Endodermal cell (in vitro differentiated cells): ENCODE results near the gene SUN1. TPM values are rescaled to one million over a fixed set of nuclear protein-coding genes. Genes with fewer than 3 reads are reported as not detected.

Source experiments
- DNase-seq: peaks from one replicate; pipeline ENCODE4 v3.0.0-alpha.2; 2017
- H3K27ac ChIP-seq: 2 replicates; pipeline ENCODE4 v1.5.1; 2013; ENCODE audit warnings: mild to moderate bottlenecking, low read depth, low read length, moderate library complexity
- H3K27me3 ChIP-seq: 2 replicates; pipeline ENCODE4 v1.6.1; 2013; ENCODE audit warnings: mild to moderate bottlenecking, low read length, moderate library complexity; ENCODE audit not compliant: insufficient read depth, control insufficient read depth, poor library complexity, severe bottlenecking
- H3K36me3 ChIP-seq: 2 replicates; pipeline ENCODE4 v1.7.0; 2013; ENCODE audit warnings: mild to moderate bottlenecking, low read length, moderate library complexity; ENCODE audit not compliant: control insufficient read depth, insufficient read depth
- H3K4me1 ChIP-seq: one replicate; pipeline ENCODE4 v1.7.0; 2013; ENCODE audit warnings: low read length; ENCODE audit not compliant: control insufficient read depth, insufficient read depth
- H3K4me3 ChIP-seq: 2 replicates; pipeline ENCODE4 v1.5.1; 2013; ENCODE audit warnings: mild to moderate bottlenecking, low read length, moderate library complexity
- H3K9ac ChIP-seq: 2 replicates; pipeline ENCODE4 v1.6.1; 2013; ENCODE audit warnings: mild to moderate bottlenecking, low read length, moderate library complexity; ENCODE audit not compliant: poor library complexity, severe bottlenecking; ENCODE audit errors: extremely low read depth
- H3K9me3 ChIP-seq: 2 replicates; pipeline ENCODE4 v1.6.1; 2013; ENCODE audit warnings: mild to moderate bottlenecking, low read length, moderate library complexity; ENCODE audit not compliant: control insufficient read depth
- H3K27ac Mint-ChIP-seq: 2 replicates; pipeline ENCODE4 v1.8.0; 2020; ENCODE audit warnings: mixed read lengths
- H3K27me3 Mint-ChIP-seq: 2 replicates; pipeline ENCODE4 v1.8.0; 2021; ENCODE audit warnings: mild to moderate bottlenecking, mixed read lengths; ENCODE audit not compliant: insufficient read depth
- H3K36me3 Mint-ChIP-seq: 2 replicates; pipeline ENCODE4 v1.8.0; 2020; ENCODE audit warnings: low read depth, mixed read lengths
- H3K4me1 Mint-ChIP-seq: 2 replicates; pipeline ENCODE4 v1.8.0; 2020; ENCODE audit warnings: mixed read lengths
- H3K4me3 Mint-ChIP-seq: 2 replicates; pipeline ENCODE4 v1.8.0; 2020; ENCODE audit warnings: mild to moderate bottlenecking, moderate library complexity, mixed read lengths
- H3K9me3 Mint-ChIP-seq: 2 replicates; pipeline ENCODE4 v1.8.0; 2020; ENCODE audit warnings: mild to moderate bottlenecking, mixed read lengths
- CTCF ChIP-seq: fragments of 200-600 bp; sonication (generic); conservative IDR thresholded peaks from 2 replicates; pipeline ENCODE4 v1.5.0; 2021; ENCODE audit warnings: antibody characterized with exemption, mild to moderate bottlenecking
- WGBS, 2 experiments: methylation state at CpG; one replicate each; pipeline versions ENCODE4 v1.1.5 to v1.1.7; 2013; ENCODE audit warnings: missing lambda C conversion rate in 2 of 2, mixed read lengths in 1 of 2; ENCODE audit not compliant: insufficient coverage in 1 of 2, insufficient read length in 1 of 2; 5-methylcytosine and 5-hydroxymethylcytosine counted together
- total RNA-seq, 2 donors: library from RNA; stranded (reverse); fragmentation: NEBNext Ultra II Directional in 1 of 2; extraction: Animal tissue kit (Norgen Biotek cat#: 25700) in 1 of 2; gene quantifications; 2 replicates in 1 of 2; 3 replicates in 1 of 2; pipeline ENCODE4 v1.2.1, GENCODE V29; 2021

The SUN1 gene
- total RNA-seq, 2 donors from 2014 or later, result 133 to 136 TPM

DNA sequence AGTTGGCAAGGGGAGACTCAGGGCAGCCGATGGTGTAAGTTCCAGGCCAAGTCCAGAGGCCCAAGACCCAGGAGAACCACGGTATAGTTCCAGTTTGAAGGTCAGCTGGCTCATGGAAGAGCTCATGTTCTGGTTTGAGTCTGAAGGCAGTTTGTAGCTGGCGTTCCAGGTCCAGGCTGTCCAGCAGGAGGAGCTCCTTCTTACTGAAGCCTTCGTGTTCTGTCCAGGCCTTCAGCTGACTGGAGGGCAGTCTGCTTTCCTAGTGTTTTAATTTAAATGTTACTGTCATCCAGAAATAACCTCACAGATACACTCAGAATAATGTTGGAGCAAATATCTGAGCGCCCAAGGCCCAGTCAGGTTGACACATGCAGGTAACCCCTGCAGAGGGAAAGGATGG is 4.2 kb downstream of the SUN1 start:
- Histone ChIP-seq H3K9me3 (no peaks in the 10 kb centered on the region), H3K36me3 (peaks cover 48% of the 10 kb centered on the region), H3K27me3 (no peaks in the 10 kb centered on the region), H3K27ac (no peak overlapping the region), H3K4me3 (no peak overlapping the region), H3K4me1 (no peaks in the 10 kb centered on the region), H3K9ac (no peak overlapping the region)
- TF ChIP-seq CTCF, result peak; percentile 72
- 84 to 88% methylated on average over 4 to 5 of the region's 5 CpGs for WGBS, 2 experiments
- DNase-seq, result peak; percentile 72
- Mint-ChIP-seq H3K4me3 (no peak overlapping the region), H3K9me3 (no peaks in the 10 kb centered on the region), H3K27me3 (no peaks in the 10 kb centered on the region), H3K27ac (peak overlapping the region; percentile 78), H3K4me1 (peaks cover 14% of the 10 kb centered on the region), H3K36me3 (peaks cover 46% of the 10 kb centered on the region)

- Mint-ChIP-seq H3K4me3 (no peak overlapping the region), H3K27ac (peak overlapping the region; percentile 78)
Measured at GRCh38 chr7:837001-837400, 4.7 kb downstream of the SUN1 start.

GRCh38 chr7:840001-840600 is 7.8 kb downstream of the SUN1 start:
- peaks cover 14% of the 10 kb centered on the region for H3K4me1 Mint-ChIP-seq
- no peak overlapping the region for H3K27ac Mint-ChIP-seq
- no peak overlapping the region for H3K9ac ChIP-seq
- DNase-seq, result no peak
- no peaks in the 10 kb centered on the region for H3K9me3 Mint-ChIP-seq
- no peak overlapping the region for H3K27ac ChIP-seq
- peaks cover 70% of the 10 kb centered on the region for H3K36me3 Mint-ChIP-seq
- no peaks in the 10 kb centered on the region for H3K27me3 ChIP-seq
- 90 to 94% methylated on average over 18 to 24 of the region's 24 CpGs for WGBS, 2 experiments
- no peaks in the 10 kb centered on the region for H3K4me1 ChIP-seq
- no peak for TF ChIP-seq CTCF
- peaks cover 72% of the 10 kb centered on the region for H3K36me3 ChIP-seq
- H3K9me3 ChIP-seq, result no peaks in the 10 kb centered on the region
- no peaks in the 10 kb centered on the region for H3K27me3 Mint-ChIP-seq
- no peak overlapping the region for H3K4me3 ChIP-seq
- no peak overlapping the region for H3K4me3 Mint-ChIP-seq

More at GRCh38 chr7:837001-837400, 4.7 kb downstream of the SUN1 start:
- Histone ChIP-seq H3K4me1 (no peaks in the 10 kb centered on the region), H3K9ac (no peak overlapping the region), H3K9me3 (no peaks in the 10 kb centered on the region), H3K27me3 (no peaks in the 10 kb centered on the region), H3K27ac (no peak overlapping the region), H3K36me3 (peaks cover 52% of the 10 kb centered on the region), H3K4me3 (no peak overlapping the region)
- Mint-ChIP-seq H3K36me3 (peaks cover 51% of the 10 kb centered on the region), H3K27me3 (no peaks in the 10 kb centered on the region), H3K4me1 (peaks cover 14% of the 10 kb centered on the region), H3K9me3 (no peaks in the 10 kb centered on the region)
- TF ChIP-seq CTCF, result no peak
- WGBS, 2 experiments, result 95 to 98% methylated on average over 19 of the region's 19 CpGs
- DNase-seq, result no peak
